Endothelial cell (in vitro differentiated cells): ENCODE measurements around the gene C19orf38. TPM values are rescaled to one million over a fixed set of nuclear protein-coding genes. Genes with fewer than 3 reads are reported as not detected.
"Not testable (repeated sequence)": the region's sequence is repeated elsewhere in the genome, so short reads cannot be mapped to it uniquely, and the experiment has no call there.

ENCODE experiments used
- DNase-seq: peaks from one replicate; pipeline ENCODE4 v3.0.0; 2021; ENCODE audit warnings: low spot score
- H3K27ac Mint-ChIP-seq: one replicate; pipeline ENCODE4 v1.8.0; 2021; ENCODE audit warnings: mixed read lengths, inconsistent platforms; ENCODE audit not compliant: unreplicated experiment
- H3K27me3 Mint-ChIP-seq: one replicate; pipeline ENCODE4 v1.8.0; 2021; ENCODE audit warnings: mild to moderate bottlenecking, moderate library complexity, mixed read lengths, inconsistent platforms; ENCODE audit not compliant: unreplicated experiment
- H3K36me3 Mint-ChIP-seq: one replicate; pipeline ENCODE4 v1.8.0; 2021; ENCODE audit warnings: mild to moderate bottlenecking, low read depth, mixed read lengths, inconsistent platforms; ENCODE audit not compliant: unreplicated experiment
- H3K4me1 Mint-ChIP-seq: one replicate; pipeline ENCODE4 v1.8.0; 2021; ENCODE audit warnings: mild to moderate bottlenecking, mixed read lengths, inconsistent platforms; ENCODE audit not compliant: unreplicated experiment
- H3K4me3 Mint-ChIP-seq: one replicate; pipeline ENCODE4 v1.8.0; 2021; ENCODE audit warnings: mild to moderate bottlenecking, mixed read lengths, inconsistent platforms; ENCODE audit not compliant: unreplicated experiment
- H3K9me3 Mint-ChIP-seq: one replicate; pipeline ENCODE4 v1.8.0; 2021; ENCODE audit warnings: mixed read lengths, inconsistent platforms; ENCODE audit not compliant: unreplicated experiment
- CTCF ChIP-seq: fragments of 200-600 bp; sonication (generic); IDR thresholded peaks from one replicate; pipeline ENCODE4 v1.5.0; 2021; ENCODE audit warnings: antibody characterized with exemption; ENCODE audit not compliant: unreplicated experiment
- total RNA-seq: library from RNA; stranded (reverse); fragmentation: NEBNext Ultra II Directional; extraction: Animal tissue kit (Norgen Biotek cat#: 25700); gene quantifications from one replicate; pipeline ENCODE4 v1.2.1, GENCODE V29; 2021; ENCODE audit not compliant: unreplicated experiment

C19orf38 gene
- total RNA-seq, 1 donor from 2014 or later: not detected

GRCh38 chr19:10866495-10866894, 18.3 kb downstream of the C19orf38 start:
- no peaks in the 10 kb centered on the region for H3K9me3 Mint-ChIP-seq
- H3K27me3 Mint-ChIP-seq: peaks cover 20% of the 10 kb centered on the region
- no peak for DNase-seq
- H3K36me3 Mint-ChIP-seq: peaks cover 3% of the 10 kb centered on the region
- H3K4me3 Mint-ChIP-seq: no peak overlapping the region
- TF ChIP-seq CTCF: no peak
- no peak overlapping the region for H3K27ac Mint-ChIP-seq
- peaks cover 4% of the 10 kb centered on the region for H3K4me1 Mint-ChIP-seq

- Mint-ChIP-seq H3K9me3 (no peaks in the 10 kb centered on the region), H3K36me3 (peaks cover 3% of the 10 kb centered on the region), H3K4me1 (peaks cover 11% of the 10 kb centered on the region), H3K4me3 (no peak overlapping the region), H3K27ac (peak overlapping the region; percentile 36), H3K27me3 (peaks cover 20% of the 10 kb centered on the region)
- TF ChIP-seq CTCF: no peak
- DNase-seq: no peak
Measured at GRCh38 chr19:10868872-10869547, 20.8 kb downstream of the C19orf38 start.

- not testable (repeated sequence) for H3K4me3 Mint-ChIP-seq, H3K9me3 Mint-ChIP-seq, H3K36me3 Mint-ChIP-seq, H3K4me1 Mint-ChIP-seq, DNase-seq
- peaks cover 19% of the 10 kb centered on the region for H3K27me3 Mint-ChIP-seq
- H3K27ac Mint-ChIP-seq: peak overlapping the region; percentile 32
Measured at GRCh38 chr19:10869872-10870311, 21.7 kb downstream of the C19orf38 start.

GRCh38 chr19:10870501-10870954, 22.3 kb downstream of the C19orf38 start:
- Mint-ChIP-seq H3K27me3 (peaks cover 19% of the 10 kb centered on the region), H3K4me3 (peak overlapping the region; percentile 85), H3K9me3 (no peaks in the 10 kb centered on the region), H3K4me1 (peaks cover 6% of the 10 kb centered on the region), H3K27ac (peak overlapping the region; percentile 81), H3K36me3 (peaks cover 3% of the 10 kb centered on the region)
- no peak for TF ChIP-seq CTCF
- DNase-seq: no peak

GRCh38 chr19:10870955-10871603, 22.9 kb downstream of the C19orf38 start, which contains the start of gene CARM1:
Gene CARM1, plus strand, starts transcription at chr19:10871553. Its CDS starts 150 bp downstream, at chr19:10871703.
- Mint-ChIP-seq H3K9me3 (no peaks in the 10 kb centered on the region), H3K4me3 (peak within 1 kb of the TSS; percentile 98), H3K4me1 (peaks cover 6% of the 10 kb centered on the region), H3K27me3 (peaks cover 19% of the 10 kb centered on the region), H3K27ac (peak within 1 kb of the TSS; percentile 81), H3K36me3 (peaks cover 3% of the 10 kb centered on the region)
- TF ChIP-seq CTCF: peak; percentile 68
- DNase-seq: peak; percentile 100
